Panc1 (cell line): ENCODE measurements around the gene KCNN3. TPM values are rescaled to one million over a fixed set of nuclear protein-coding genes. Genes with fewer than 3 reads are reported as not detected.

Experiments used
- ATAC-seq: fragments of 200-7000 bp; cut with Tn5 transposase; 2 replicates; pipeline ENCODE4 v1.9.1; 2020; ENCODE audit warnings: mild to moderate bottlenecking, moderate library complexity
- BruUV-seq: library from RNA; stranded (reverse); fragments of 400-500 nt; replicated peaks from 2 replicates; lab custom pipeline; 2021; lab: Mats Ljungman, UMichigan
- CTCF ChIA-PET: fragments of 300-600 bp; sonication (Branson Sonifier 250); formaldehyde crosslinking; loops from one replicate; lab custom pipeline; 2022; ENCODE audit warnings: antibody characterized with exemption; lab: Charles Lee
- POLR2A ChIA-PET: fragments of 300-600 bp; sonication (Branson Sonifier 250); formaldehyde crosslinking; loops from one replicate; lab custom pipeline; 2022; ENCODE audit warnings: antibody characterized with exemption; lab: Charles Lee
- DNase-seq: peaks from one replicate; pipeline ENCODE4 v3.0.0-alpha.2; 2010; ENCODE audit warnings: low read depth, low spot score
- H3K27ac ChIP-seq: 2 replicates; pipeline ENCODE4 v1.5.1; 2011; ENCODE audit warnings: mild to moderate bottlenecking, low read length, inconsistent platforms
- H3K27me3 ChIP-seq: fragments of 200-500 bp; sonication (Bioruptor generic); 2 replicates; pipeline ENCODE4 v1.6.0; 2014; ENCODE audit warnings: low read length, inconsistent platforms; ENCODE audit not compliant: control insufficient read depth, insufficient read depth
- H3K36me3 ChIP-seq: fragments of 200-500 bp; sonication (Bioruptor generic); 2 replicates; pipeline ENCODE4 v1.5.1; 2014; ENCODE audit warnings: inconsistent platforms, mild to moderate bottlenecking, low read length, moderate library complexity; ENCODE audit not compliant: control insufficient read depth, insufficient read depth
- H3K4me1 ChIP-seq: 2 replicates; pipeline ENCODE4 v1.5.1; 2011; ENCODE audit warnings: inconsistent platforms, mild to moderate bottlenecking, low read length, moderate library complexity; ENCODE audit not compliant: control insufficient read depth, insufficient read depth
- H3K4me3 ChIP-seq, 2 experiments: 2 replicates each; pipeline ENCODE4 v1.5.1; 2011 to 2012; ENCODE audit warnings: low read depth in 2 of 2, low read length in 2 of 2, mild to moderate bottlenecking in 2 of 2, inconsistent platforms in 1 of 2, moderate library complexity in 1 of 2
- H3K9me3 ChIP-seq: fragments of 200-500 bp; sonication (Bioruptor generic); 2 replicates; pipeline ENCODE4 v1.5.1; 2014; ENCODE audit warnings: low read depth, mild to moderate bottlenecking, inconsistent platforms, low read length, moderate library complexity; ENCODE audit not compliant: control insufficient read depth, insufficient read depth
- CTCF ChIP-seq: fragments of 450-650 bp; IDR thresholded peaks from 2 replicates; pipeline ENCODE4 v1.5.1; 2017; ENCODE audit warnings: mild to moderate bottlenecking
- POLR2AphosphoS5 ChIP-seq: IDR thresholded peaks from 2 replicates; pipeline ENCODE4 v1.6.1; 2012; ENCODE audit warnings: mild to moderate bottlenecking, low read depth, low read length, moderate library complexity
- REST ChIP-seq, 2 experiments: IDR thresholded peaks; 2 replicates each; pipeline ENCODE4 v1.6.1; 2011 to 2012; ENCODE audit warnings: low read depth in 2 of 2, control low read depth in 1 of 2, low read length in 1 of 2, mild to moderate bottlenecking in 1 of 2, moderate library complexity in 1 of 2; ENCODE audit not compliant: insufficient read depth in 1 of 2
- SIN3A ChIP-seq: IDR thresholded peaks from 2 replicates; pipeline ENCODE4 v1.6.1; 2012; ENCODE audit warnings: low read depth, mild to moderate bottlenecking, low read length, moderate library complexity, borderline replicate concordance; ENCODE audit not compliant: insufficient read depth
- TCF7L2 ChIP-seq: IDR thresholded peaks from 2 replicates; pipeline ENCODE4 v1.6.1; 2011; ENCODE audit warnings: mild to moderate bottlenecking, low read depth, low read length, inconsistent platforms
- in situ Hi-C: cut with HindIII; loops from 2 replicates; pipeline ENCODE4 v1.10.0; 2016; ENCODE audit warnings: low sequenced_read_pairs, low pct_unique_long_range_greater_than_20kb
- intact Hi-C: fragments of 100-400 bp; cut with micrococcal nuclease; formaldehyde crosslinking; loops from one replicate; pipeline ENCODE4 v1.10.0; 2022; ENCODE audit not compliant: unreplicated experiment
- total RNA-seq: library from RNA; stranded (reverse); gene quantifications from one replicate; pipeline ENCODE4 v1.2.1, GENCODE V29; 2021; ENCODE audit not compliant: unreplicated experiment

KCNN3 gene
- total RNA-seq, 1 experiment from 2014 or later, result 0.05 TPM

GRCh38 chr1:154712166-154712810 lies 157.8 kb downstream of the KCNN3 start:
- ATAC-seq (no peak), DNase-seq (no peak)
- ChIA-PET CTCF (no interaction called here), POLR2A (no interaction called here)
- H3K9me3 ChIP-seq, result no peaks in the 10 kb centered on the region
- no peaks in the 10 kb centered on the region for H3K4me1 ChIP-seq
- in situ Hi-C loops, result no loop called here
- TF ChIP-seq POLR2AphosphoS5, result no peak
- intact Hi-C loops, result no loop called here
- no TSS peak for BruUV-seq
- H3K4me3 ChIP-seq, result no peak overlapping the region
- no peak overlapping the region for H3K27ac ChIP-seq
- H3K27me3 ChIP-seq, result no peaks in the 10 kb centered on the region; the same call in 1 of the 2 replicates
- H3K36me3 ChIP-seq, result no peaks in the 10 kb centered on the region

- no TSS peak for BruUV-seq
- CTCF ChIA-PET, result no interaction called here
- in situ Hi-C loops, result no loop called here
These were observed 158.7 kb downstream of the KCNN3 start for GRCh38 chr1:154711416-154711815.

More at GRCh38 chr1:154711416-154711815, 158.7 kb downstream of the KCNN3 start:
- no peak for TF ChIP-seq REST (IDR thresholded peaks at IDR 0.05; ENCODE audit: insufficient read depth in 1 of 2, low read depth in 2 of 2, low read length in 1 of 2)
- no peak for TF ChIP-seq TCF7L2
- no peak for TF ChIP-seq POLR2AphosphoS5
- TF ChIP-seq SIN3A, result no peak
- TF ChIP-seq CTCF, result no peak
- ATAC-seq (no peak), DNase-seq (no peak)
- POLR2A ChIA-PET, result no interaction called here
- Histone ChIP-seq H3K27ac (no peak overlapping the region), H3K9me3 (no peaks in the 10 kb centered on the region), H3K36me3 (no peaks in the 10 kb centered on the region), H3K4me3 (no peak overlapping the region), H3K4me1 (no peaks in the 10 kb centered on the region), H3K27me3 (no peaks in the 10 kb centered on the region; the same call in none of the 2 replicates)
- intact Hi-C loops, result no loop called here
